Loucy (cell line): Measurements from ENCODE around the gene ARHGDIB.

Source experiments
- CTCF ChIP-seq: fragments of 200-600 bp; sonication (generic); conservative IDR thresholded peaks from 2 replicates; pipeline ENCODE4 v1.5.1; 2014; ENCODE audit warnings: mild to moderate bottlenecking, antibody characterized with exemption, low read length
- EZH2phosphoT487 ChIP-seq: fragments of 200-600 bp; IDR thresholded peaks from 2 replicates; pipeline ENCODE4 v1.6.1; 2018; ENCODE audit warnings: antibody characterized with exemption, mild to moderate bottlenecking, moderate library complexity, borderline replicate concordance

- TF ChIP-seq CTCF (no peak), EZH2phosphoT487 (no peak)
Measured at GRCh38 chr12:14953752-14954151, 7.6 kb downstream of the ARHGDIB start.
